Liver (tissue), 3 donors: ENCODE data around the gene PPFIBP2.

Experiments used
- FOXA1 ChIP-seq: IDR thresholded peaks from 2 replicates; pipeline ENCODE4 v1.6.1; 2016; ENCODE audit warnings: antibody characterized with exemption
- RAD21 ChIP-seq, 2 donors: IDR thresholded peaks; 2 replicates each; pipeline ENCODE4 v1.6.1; 2016; ENCODE audit warnings: antibody characterized with exemption in 2 of 2, mild to moderate bottlenecking in 2 of 2
- REST ChIP-seq: IDR thresholded peaks from 2 replicates; pipeline ENCODE4 v1.6.1; 2016; ENCODE audit warnings: antibody characterized with exemption, mild to moderate bottlenecking
- SP1 ChIP-seq: IDR thresholded peaks from 2 replicates; pipeline ENCODE4 v1.6.1; 2018; ENCODE audit warnings: antibody characterized with exemption, mild to moderate bottlenecking
- TAF1 ChIP-seq: conservative IDR thresholded peaks from 2 replicates; pipeline ENCODE4 v1.6.1; 2016; ENCODE audit warnings: antibody characterized with exemption, mild to moderate bottlenecking
- TF ChIP-seq, protein P1 (sequence below): fragments of 150-350 bp; IDR thresholded peaks from 2 replicates; pipeline ENCODE4 v1.5.1; 2017; ENCODE audit warnings: improper control_type of control experiment, low read depth, low read length; ENCODE audit not compliant: missing input control
- TF ChIP-seq, protein P2 (sequence below): IDR thresholded peaks from 2 replicates; pipeline ENCODE4 v1.6.1; 2016; ENCODE audit warnings: antibody characterized with exemption
- donor health status: healthy.
- donor health status: healthy.

GRCh38 chr11:7586376-7586775, 72.6 kb downstream of the PPFIBP2 start:
- TF ChIP-seq RAD21 (IDR thresholded peaks at IDR 0.05) (no peak), REST (no peak), TAF1 (no peak), FOXA1 (no peak), SP1 (no peak)
- TF ChIP-seq, protein P1, sequence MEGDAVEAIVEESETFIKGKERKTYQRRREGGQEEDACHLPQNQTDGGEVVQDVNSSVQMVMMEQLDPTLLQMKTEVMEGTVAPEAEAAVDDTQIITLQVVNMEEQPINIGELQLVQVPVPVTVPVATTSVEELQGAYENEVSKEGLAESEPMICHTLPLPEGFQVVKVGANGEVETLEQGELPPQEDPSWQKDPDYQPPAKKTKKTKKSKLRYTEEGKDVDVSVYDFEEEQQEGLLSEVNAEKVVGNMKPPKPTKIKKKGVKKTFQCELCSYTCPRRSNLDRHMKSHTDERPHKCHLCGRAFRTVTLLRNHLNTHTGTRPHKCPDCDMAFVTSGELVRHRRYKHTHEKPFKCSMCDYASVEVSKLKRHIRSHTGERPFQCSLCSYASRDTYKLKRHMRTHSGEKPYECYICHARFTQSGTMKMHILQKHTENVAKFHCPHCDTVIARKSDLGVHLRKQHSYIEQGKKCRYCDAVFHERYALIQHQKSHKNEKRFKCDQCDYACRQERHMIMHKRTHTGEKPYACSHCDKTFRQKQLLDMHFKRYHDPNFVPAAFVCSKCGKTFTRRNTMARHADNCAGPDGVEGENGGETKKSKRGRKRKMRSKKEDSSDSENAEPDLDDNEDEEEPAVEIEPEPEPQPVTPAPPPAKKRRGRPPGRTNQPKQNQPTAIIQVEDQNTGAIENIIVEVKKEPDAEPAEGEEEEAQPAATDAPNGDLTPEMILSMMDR: no peak
- TF ChIP-seq, protein P2, sequence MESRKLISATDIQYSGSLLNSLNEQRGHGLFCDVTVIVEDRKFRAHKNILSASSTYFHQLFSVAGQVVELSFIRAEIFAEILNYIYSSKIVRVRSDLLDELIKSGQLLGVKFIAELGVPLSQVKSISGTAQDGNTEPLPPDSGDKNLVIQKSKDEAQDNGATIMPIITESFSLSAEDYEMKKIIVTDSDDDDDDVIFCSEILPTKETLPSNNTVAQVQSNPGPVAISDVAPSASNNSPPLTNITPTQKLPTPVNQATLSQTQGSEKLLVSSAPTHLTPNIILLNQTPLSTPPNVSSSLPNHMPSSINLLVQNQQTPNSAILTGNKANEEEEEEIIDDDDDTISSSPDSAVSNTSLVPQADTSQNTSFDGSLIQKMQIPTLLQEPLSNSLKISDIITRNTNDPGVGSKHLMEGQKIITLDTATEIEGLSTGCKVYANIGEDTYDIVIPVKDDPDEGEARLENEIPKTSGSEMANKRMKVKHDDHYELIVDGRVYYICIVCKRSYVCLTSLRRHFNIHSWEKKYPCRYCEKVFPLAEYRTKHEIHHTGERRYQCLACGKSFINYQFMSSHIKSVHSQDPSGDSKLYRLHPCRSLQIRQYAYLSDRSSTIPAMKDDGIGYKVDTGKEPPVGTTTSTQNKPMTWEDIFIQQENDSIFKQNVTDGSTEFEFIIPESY: no peak
